HFF-Myc (cell line): ENCODE data around the gene RYR1.

Experiments used
- DNase-seq: peaks from one replicate; pipeline ENCODE4 v3.0.0-alpha.2; 2011; ENCODE audit warnings: low read depth; ENCODE audit errors: extremely low read depth
- H3K4me3 ChIP-seq: replicated peaks from 2 replicates; pipeline ENCODE4 v1.5.1; 2011; ENCODE audit warnings: low read depth, mild to moderate bottlenecking, control low read depth, low read length
- TF ChIP-seq, protein P1 (sequence below): IDR thresholded peaks from 2 replicates; pipeline ENCODE4 v1.5.1; 2012; ENCODE audit warnings: mild to moderate bottlenecking, low read depth, low read length, control low read depth; ENCODE audit errors: missing control alignments

Gene RYR1

DNA sequence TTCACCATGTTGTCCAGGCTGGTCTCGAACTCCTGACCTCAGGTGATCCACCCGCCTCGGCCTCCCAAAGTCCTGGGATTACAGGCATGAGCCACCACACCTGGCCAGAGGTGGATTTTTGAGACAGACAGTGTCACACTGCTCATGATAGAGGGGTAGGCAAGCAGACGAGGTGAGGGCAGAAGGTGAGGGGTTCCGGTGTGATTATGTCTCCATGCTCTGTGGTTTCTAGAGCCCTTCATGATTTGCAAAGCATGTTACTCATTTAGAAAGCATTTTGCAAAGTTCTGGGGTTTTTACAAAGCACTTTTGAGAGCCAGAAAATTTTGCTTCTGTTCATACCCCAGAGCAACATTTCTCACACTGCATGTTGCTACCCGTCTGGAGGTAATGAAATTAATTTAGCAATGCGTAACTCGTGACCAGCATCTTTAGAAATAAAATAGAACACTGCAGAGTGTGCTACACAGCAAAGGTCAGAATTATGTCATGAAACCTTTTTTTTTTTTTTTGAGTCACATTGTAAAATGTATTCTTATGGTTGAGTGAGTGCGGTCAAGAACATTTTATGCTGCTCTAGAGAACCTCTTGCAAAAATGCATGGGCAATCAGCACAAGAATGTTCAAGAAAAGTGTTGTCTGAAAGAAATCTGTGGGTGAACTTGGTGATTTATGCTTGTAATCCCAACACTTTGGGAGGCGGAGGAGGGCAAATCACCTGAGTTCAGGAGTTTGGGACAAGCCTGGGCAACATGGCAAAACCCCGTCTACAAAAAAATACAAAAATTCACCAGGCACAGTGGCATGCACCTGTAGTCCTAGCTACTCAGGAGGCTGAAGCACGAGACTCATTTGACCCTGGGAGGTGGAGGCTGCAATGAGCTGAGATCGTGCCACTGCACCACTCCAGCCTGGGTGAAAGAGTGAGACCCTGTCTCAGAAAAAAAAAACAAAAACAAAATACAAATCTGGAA is 126.2 kb downstream of the RYR1 start:
- TF ChIP-seq, protein P1, sequence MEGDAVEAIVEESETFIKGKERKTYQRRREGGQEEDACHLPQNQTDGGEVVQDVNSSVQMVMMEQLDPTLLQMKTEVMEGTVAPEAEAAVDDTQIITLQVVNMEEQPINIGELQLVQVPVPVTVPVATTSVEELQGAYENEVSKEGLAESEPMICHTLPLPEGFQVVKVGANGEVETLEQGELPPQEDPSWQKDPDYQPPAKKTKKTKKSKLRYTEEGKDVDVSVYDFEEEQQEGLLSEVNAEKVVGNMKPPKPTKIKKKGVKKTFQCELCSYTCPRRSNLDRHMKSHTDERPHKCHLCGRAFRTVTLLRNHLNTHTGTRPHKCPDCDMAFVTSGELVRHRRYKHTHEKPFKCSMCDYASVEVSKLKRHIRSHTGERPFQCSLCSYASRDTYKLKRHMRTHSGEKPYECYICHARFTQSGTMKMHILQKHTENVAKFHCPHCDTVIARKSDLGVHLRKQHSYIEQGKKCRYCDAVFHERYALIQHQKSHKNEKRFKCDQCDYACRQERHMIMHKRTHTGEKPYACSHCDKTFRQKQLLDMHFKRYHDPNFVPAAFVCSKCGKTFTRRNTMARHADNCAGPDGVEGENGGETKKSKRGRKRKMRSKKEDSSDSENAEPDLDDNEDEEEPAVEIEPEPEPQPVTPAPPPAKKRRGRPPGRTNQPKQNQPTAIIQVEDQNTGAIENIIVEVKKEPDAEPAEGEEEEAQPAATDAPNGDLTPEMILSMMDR = no peak
- no peak overlapping the region for H3K4me3 ChIP-seq
- DNase-seq = no peak

DNA sequence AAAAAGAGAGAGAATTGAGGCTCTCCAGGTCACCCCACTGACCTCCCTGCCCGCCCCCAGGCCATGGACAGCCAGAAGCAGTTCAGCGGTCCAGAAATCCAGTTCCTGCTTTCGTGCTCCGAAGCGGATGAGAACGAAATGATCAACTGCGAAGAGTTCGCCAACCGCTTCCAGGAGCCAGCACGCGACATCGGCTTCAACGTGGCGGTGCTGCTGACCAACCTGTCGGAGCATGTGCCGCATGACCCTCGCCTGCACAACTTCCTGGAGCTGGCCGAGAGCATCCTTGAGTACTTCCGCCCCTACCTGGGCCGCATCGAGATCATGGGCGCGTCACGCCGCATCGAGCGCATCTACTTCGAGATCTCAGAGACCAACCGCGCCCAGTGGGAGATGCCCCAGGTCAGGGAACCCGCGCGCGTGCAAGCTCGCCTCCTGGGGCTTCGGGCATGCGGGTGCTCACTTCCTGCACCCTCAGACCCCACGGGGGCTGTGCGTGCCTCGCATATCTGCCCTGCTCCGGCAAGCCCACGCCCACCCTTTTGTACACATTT is 127.6 kb downstream of the RYR1 start:
- no peak for DNase-seq
- TF ChIP-seq, protein P1 = no peak
- no peak overlapping the region for H3K4me3 ChIP-seq

- H3K4me3 ChIP-seq = no peak overlapping the region
- DNase-seq = no peak
- TF ChIP-seq, protein P1 = no peak
These were observed 128.2 kb downstream of the RYR1 start for GRCh38 chr19:38561658-38562057.

- TF ChIP-seq, protein P1 = no peak
- no peak overlapping the region for H3K4me3 ChIP-seq
- DNase-seq = no peak
These were observed 128.6 kb downstream of the RYR1 start for GRCh38 chr19:38562096-38562495.

DNA sequence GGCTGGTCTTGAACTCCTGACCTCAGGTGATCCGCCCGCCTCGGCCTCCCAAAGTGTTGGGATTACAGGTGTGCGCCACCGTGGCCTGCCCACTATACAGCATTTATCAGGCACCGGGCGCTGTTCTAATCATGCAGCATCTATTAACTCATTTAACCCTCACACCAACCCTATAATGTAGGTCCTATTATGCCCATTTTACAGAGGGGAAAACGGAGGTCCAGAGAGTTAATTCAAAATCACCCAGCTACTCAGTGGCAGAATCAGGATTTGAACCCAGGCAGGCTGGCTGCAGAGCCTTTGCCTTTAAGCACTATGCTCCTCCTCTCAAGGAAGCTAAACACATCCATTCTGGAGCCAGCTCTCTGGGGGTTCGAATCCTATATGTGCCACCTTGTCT is 130.0 kb downstream of the RYR1 start:
- H3K4me3 ChIP-seq = no peak overlapping the region
- TF ChIP-seq, protein P1 = no peak
- DNase-seq = no peak

GRCh38 chr19:38564981-38565690 is 131.6 kb downstream of the RYR1 start:
- no peak for DNase-seq
- no peak overlapping the region for H3K4me3 ChIP-seq
- TF ChIP-seq, protein P1 = no peak
